HG03139 (cell line): ENCODE results near the gene PTMS.

Experiments used
- ATAC-seq: cut with Tn5 transposase; IDR thresholded peaks from one replicate; pipeline ENCODE4 v1.9.1; 2021; ENCODE audit not compliant: unreplicated experiment

The PTMS gene

DNA sequence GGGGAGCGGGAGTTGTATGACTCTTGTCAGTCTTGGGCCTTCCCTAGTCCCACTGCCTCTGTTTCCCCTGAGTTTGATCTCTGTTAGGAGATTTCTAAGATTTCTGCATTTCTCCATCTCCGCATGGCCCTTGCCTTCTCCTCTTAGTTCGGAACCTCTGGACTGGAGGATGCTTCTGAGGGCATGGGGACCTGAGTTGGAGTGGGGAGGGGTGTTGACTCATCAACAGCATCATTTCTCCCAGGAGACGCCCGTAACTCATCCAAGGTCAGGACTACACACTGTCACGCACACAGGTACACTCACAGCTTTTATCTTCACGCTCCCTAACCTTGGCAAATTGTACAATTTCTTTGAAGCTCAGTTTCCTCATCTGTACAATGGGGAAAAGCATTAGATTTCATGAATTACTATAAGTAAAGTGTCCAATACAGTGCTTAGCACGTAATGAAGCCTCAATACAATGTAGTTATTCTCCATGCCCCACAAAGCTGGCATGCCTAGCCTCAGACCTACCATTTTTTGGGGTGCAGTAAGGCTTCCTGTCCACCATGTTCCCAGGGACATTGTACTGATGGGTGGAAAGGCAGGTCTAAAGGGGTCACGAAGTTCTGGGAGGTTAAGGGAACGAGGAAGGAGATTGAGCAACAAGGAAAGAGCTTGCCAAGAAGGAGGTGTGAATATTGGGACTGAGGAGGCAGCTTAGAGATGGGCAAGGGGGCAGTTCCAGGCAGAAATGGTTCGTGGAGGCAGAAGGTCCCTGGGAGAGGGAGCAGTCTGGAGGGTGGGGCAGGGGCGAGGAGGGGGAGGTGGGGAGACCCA is 5.6 kb downstream of the PTMS start:
- ATAC-seq = no peak

DNA sequence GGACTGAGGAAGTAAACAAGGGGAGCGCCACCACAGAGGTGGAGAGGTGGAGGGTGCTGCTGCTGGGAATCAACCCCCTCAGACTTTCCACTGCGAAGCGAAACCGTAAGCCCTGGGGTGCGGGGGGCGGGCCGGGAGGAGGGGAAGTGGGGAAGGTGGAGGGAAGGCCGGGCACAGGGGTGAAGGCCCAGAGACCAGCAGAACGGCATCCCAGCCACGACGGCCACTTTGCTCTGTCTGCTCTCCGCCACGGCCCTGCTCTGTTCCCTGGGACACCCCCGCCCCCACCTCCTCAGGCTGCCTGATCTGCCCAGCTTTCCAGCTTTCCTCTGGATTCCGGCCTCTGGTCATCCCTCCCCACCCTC is 6.2 kb downstream of the PTMS start, which contains the start of gene LAG3:
Gene LAG3 (plus strand): TSS at position 190 of the 365 bp plus-strand sequence. CDS start 333 bp downstream, outside the sequence.
- ATAC-seq = no peak

DNA sequence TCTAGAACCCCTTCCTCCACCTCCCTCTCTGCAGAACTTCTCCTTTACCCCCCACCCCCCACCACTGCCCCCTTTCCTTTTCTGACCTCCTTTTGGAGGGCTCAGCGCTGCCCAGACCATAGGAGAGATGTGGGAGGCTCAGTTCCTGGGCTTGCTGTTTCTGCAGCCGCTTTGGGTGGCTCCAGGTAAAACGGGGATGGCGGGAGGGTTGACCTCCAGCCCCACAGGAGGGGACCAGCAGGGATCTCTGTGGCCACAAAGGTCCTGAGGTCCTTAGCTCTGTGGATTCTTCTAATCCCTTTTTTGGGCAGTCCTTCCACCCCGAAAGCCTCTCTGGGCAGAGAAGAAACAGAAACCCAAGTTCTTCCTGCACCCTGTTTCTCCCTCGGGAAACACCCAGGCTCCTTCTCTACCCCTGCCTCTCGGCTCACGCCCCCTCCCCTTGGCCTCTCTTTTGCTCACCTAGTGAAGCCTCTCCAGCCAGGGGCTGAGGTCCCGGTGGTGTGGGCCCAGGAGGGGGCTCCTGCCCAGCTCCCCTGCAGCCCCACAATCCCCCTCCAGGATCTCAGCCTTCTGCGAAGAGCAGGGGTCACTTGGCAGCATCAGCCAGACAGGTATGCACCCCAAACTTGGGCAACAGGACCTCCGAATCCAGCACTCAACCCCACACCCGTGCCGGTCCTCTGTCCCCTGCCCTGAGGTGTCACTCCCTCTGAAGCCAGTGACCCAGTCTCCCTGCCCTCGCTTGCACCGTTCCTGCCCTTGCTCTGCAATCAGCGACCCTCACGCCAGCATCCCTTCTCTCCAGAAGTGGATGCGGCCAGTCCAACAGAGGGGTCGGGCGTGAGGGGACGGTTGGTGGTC is 6.8 kb downstream of the PTMS start:
- ATAC-seq = no peak

DNA sequence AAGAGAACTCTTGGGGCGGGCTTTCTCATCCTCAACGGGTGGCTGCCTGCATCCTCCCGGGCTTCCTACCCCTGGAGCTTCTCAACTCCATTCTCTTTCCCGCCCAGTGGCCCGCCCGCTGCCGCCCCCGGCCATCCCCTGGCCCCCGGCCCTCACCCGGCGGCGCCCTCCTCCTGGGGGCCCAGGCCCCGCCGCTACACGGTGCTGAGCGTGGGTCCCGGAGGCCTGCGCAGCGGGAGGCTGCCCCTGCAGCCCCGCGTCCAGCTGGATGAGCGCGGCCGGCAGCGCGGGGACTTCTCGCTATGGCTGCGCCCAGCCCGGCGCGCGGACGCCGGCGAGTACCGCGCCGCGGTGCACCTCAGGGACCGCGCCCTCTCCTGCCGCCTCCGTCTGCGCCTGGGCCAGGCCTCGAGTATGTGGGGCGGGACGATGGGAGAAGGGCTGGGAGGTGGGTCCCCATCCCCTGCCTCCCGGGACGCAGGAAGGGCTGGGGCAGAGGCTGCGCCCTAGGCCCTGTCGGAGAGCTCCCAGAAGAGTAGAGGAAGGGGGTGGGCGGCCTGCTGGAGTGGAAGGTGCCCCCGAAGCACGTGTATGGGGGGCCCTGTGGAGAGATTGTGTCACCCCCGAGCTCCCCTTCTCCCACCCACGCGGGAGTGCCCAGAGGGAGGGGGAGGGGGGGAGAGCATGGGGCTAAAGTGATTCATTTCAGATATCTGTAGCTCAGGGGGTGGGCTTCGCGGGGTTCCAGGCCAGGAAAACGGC is 7.6 kb downstream of the PTMS start:
- no peak for ATAC-seq

DNA sequence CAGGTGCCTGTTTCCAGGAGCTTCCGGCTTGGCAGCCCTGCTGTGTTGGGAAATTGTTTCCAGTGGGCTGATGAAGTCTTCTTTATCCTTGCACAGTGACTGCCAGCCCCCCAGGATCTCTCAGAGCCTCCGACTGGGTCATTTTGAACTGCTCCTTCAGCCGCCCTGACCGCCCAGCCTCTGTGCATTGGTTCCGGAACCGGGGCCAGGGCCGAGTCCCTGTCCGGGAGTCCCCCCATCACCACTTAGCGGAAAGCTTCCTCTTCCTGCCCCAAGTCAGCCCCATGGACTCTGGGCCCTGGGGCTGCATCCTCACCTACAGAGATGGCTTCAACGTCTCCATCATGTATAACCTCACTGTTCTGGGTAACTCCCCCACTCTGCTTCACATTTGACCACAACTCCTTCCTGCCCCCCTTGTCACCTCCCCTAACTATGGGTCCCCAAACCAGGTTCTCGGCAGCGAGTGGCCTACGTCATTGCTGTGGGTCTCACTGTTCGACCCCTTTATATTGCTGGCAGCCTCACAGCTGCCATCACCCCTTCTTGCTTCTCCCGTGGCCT is 8.4 kb downstream of the PTMS start:
- no peak for ATAC-seq

DNA sequence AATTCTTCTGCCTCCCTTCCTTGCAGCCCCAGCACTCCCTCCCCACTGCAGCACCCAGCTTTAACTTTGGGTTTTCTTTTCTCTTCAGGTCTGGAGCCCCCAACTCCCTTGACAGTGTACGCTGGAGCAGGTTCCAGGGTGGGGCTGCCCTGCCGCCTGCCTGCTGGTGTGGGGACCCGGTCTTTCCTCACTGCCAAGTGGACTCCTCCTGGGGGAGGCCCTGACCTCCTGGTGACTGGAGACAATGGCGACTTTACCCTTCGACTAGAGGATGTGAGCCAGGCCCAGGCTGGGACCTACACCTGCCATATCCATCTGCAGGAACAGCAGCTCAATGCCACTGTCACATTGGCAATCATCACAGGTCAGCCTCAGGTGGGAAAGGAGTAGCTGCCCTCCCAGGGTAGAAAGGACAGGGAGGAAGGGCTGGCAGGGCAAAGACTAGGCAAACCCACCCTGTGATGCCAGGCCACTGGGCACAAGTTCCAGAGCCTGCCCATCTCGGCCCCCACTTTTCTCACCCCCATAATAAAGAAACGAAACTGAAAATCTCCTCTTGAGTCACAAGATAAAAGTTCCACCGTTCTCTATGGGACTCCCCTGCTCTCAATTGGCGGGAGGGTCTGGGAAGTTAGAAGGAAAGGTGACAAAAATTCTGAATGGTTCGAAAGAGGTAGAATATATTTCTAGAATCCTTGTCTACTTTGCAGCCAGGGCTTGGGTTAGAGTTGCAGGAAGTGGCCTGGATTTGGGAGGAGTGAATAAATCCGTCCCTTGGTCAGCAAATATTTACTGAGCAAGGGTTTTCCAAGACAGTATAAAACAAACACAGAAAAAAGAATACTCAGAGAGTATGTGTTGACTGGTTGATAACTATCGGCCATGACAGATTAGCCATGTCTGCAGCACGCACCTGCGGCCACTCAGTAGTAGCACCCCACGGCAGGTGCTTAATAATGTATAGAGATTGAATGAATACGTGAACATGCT is 9.3 kb downstream of the PTMS start:
- no peak for ATAC-seq

DNA sequence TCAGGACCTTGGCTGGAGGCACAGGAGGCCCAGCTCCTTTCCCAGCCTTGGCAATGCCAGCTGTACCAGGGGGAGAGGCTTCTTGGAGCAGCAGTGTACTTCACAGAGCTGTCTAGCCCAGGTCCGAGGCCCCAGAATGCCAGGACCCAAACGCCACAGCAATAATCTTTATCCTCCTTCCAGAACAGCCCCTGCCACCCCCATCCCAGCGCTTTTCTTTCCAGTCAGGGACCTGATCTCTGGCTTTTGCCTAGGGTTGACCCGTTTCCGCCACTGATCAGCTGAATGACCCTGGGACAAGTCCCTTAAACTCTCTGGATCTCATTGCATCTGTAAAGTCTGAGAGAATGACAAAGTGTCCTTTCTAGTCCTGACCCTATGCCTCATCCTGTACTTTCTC is 11.2 kb downstream of the PTMS start:
- no peak for ATAC-seq

DNA sequence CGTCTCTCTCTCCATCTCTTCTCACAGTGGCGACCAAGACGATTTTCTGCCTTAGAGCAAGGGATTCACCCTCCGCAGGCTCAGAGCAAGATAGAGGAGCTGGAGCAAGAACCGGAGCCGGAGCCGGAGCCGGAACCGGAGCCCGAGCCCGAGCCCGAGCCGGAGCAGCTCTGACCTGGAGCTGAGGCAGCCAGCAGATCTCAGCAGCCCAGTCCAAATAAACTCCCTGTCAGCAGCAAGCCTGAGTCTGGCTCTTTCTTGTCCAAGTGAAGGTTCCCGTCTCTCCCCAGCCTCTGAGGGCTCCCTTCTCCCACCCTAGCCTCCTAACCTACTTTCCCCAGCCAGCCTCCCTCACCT is 12.0 kb downstream of the PTMS start:
- no peak for ATAC-seq

DNA sequence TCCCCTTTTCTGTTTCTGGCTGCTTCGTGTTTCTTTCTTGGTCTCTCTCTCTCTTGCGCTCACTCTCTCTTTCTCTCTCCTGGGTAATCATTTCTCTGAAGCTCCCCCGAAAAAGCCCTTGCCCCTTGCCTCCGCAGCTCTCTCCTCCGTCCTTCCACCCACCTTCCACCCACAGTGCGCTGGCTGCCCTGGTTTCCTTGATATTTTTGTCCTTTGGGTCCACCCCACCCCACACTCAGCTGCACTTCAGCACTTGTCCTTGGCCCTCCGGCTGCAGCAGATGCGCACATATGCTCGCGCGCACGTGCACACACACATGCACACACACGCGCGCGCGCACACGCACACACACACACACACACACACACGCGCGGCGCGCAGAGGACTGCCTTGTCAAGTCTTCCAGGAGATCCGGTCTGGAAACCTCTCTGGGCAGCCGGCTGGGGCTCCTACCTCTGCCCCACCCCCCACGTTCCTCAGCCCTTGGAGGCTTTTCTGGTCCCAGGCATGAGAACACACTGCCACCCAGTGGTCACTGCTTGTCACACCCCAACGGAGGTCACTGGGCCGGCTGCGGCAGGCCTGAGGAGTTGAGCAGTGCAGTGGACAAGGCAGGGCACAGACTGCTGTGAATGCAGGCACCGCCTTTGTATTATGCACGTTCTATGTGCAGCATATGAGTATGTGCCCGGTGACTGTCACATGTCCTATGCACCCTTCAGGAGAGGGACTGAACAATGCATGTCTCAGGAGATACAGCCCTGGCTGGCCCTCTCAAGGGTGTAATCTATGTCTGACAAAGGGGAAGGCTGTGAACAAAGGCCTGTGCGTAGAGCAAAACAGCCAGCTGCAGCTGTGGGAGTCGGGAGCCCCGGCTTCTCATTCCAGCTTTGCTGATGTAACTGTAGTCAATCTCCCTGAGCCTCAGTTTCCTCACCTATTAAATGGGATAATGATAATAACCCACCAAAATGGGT is 12.7 kb downstream of the PTMS start:
- ATAC-seq = peak; percentile 74

DNA sequence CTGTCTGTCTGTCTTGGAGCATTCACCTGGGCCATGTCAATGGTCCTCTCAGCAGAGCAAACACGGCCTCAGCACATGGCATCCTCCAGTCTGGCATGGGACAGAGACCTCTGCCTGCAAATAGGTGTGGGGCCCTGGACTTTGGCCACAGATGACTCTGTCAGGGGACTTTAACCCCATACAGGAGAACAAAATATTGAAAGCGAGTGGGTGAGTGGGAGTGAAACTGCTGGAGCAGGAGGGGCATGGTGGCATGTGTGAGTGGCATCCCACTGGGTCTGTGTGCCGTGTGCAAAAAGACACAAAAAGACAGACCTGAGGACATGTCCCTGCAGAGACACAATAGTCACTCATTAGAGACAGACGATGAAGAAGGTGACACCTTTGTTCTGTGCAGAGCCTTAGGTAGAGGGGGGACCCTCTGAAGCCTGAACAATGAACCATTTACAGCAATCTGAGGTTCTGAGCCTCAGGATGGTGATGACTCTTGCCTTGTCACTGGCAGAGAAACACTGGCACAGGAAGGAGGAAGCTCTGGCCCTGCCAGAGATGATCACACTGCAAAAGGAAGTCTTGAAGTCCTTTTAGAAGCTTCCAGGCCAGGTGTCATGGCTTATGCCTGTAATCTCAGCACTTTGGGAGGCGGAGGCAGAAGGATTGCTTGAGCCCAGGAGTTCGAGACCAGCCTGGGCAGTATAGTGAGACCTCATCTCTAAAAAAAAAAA is 13.7 kb downstream of the PTMS start:
- no peak for ATAC-seq

DNA sequence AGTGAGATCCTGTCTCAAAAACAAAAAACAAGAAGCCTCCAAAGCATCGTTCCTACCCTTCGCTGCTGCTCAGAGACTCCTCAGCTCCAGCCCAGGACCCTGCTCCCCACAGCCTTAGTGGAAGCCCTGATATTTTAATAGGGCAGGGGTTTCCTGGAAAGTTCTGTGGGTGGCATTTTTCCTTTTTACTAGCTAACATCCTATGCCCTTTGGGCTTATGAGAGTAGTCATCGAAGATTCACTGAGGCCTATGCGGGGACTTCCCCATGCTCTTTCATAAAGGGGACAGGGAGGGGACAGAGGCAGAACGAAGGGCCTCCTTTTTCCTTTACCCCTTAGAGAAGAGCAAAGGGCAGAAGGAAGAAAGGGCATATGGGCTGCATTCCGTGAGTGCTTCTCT is 14.4 kb downstream of the PTMS start:
- ATAC-seq = no peak

DNA sequence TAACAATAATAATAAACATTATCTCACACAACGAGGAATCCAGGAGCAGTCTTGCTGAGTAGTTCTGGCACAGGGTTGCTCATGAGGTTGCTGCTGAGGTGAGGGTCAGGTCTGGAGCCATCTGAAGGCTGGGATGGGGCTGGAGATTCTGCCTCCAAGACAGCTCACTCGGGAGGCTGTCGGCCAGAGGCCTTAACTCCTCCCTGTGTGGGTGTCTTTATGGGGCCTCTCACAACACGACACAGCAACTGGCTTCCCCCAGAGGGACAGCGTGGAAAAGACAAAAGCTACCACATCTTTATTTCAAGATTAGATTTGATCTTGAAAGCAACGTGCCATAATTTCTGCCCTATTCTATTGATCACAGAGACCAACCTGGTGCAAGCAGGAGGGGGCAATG is 16.0 kb downstream of the PTMS start:
- no peak for ATAC-seq

DNA sequence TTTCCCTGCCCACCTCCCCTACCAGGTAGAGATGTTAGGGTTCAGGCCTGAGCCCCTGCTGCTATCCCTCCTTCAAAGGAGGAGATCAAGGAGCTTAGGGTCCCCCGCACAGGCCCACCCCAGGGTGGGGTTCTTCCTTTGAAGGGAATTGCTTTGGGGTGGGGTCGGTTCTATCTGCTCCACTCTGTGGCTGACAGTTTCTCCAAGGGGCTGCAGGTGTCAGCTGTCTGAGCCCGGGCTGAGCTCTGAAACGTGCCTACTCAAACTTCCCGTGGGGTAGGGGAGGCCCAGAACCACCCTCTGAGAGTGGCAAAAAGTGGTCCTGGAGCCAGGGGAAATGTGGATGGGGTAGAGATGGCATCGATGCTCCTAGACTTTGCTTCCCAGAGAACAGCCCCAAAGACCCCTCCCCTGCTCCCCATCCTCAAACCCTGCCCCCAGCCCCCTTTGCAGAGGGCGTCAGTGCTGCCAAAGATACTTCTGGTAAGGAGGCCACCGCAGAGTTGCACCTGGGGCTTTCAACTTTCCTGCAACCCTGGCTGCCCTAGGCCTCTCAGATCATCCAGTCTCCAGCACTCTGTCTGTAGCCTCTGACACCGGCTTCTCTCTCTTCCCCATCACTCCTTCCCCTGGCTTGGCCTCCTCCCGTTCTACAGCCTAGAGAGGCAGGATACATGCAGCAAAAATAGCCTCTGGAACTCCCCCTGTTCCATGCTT is 16.8 kb downstream of the PTMS start:
- ATAC-seq = no peak

DNA sequence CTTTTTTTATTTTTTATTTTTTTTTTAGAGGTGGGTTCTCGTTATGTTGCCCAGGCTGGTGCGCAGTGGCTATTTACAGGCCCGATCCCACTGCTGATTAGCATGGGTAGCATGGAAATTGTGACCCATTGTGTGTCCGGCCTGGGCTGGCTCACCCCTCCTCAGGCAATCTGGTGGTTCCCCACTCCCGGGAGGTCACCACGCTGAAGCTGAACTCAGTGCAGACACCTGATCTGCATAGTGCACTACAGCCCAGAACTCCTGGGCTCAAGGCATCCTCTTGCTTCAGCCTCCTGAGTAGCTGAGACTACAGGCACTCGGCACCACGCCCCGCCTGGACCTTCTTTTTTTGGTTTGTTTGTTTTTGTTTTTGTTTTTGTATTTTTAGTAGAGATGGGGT is 17.7 kb downstream of the PTMS start:
- ATAC-seq = no peak

DNA sequence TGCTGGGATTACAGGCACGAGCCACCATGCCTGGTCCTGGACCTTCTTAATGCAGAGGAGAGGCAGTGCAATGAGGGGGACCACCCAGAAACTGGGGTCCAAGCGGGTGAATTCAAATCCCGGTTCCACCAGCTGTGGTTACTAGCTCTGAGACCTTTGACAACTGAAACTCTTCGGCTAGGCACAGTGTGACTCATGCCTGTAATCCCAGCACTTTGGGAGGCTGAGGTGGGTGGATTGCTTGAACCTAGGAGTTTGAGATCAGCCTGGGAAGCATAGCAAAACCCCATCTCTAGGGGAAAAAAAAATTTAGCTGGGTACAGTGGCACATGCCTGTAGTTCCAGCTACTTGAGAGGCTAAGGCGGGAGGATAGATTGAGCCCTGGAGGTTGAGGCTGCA is 18.1 kb downstream of the PTMS start:
- ATAC-seq = no peak

DNA sequence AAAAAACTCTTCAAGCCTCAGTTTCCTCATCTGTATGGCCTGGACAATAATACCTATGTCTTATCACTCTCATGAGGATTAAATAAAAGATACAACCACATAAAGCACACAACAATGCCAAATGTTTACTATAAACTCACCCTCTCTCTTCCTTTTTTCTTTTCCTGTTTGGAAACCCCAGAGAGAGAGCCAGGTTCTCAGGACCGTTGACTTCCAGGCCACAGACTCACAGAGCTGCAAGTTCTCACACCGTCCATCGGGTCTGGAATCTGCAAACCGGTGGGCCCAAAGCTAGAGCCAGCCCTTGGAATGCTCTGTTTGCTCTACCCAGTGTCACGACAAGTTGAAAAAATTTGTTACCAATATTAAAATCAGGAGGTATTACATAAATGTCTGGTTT is 18.6 kb downstream of the PTMS start:
- ATAC-seq = no peak

DNA sequence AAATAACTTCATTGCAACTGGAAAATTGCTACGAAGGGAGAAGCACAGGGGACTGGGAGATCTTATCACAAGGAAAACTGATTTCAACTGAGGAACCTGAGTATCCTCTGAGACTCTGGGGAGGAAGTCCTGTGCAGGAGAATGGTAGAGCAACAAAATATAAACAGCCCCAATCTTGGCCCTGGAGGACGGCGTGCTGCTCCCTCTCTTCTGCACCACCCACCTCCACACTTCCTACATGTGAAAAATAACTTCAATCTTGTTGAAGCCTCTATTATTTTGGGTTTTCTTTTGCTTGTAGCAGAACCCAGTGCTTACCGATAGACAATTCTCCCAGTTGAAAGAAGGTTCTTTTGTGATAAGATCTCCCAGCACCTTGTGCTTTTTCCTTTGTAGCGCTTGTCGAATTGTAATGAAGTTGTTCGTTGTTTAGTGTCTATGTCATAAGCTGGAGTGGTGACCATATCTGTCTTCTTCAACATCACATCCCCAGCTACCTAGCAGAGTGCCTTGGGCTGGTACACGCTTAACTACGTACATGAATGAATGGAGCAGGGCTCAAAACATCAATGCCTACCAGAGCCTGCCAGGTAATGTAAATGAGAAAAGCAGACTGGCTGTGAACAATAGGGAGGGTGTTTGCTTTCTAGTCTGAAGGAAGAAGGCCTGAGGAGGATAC is 20.4 kb downstream of the PTMS start:
- no peak for ATAC-seq
